Measurements from ENCODE around the gene SGK1. TPM values are rescaled to one million over a fixed set of nuclear protein-coding genes. Genes with fewer than 3 reads are reported as not detected.

SGK1 gene
- total RNA-seq, 1 donor from 2014 or later = 7.2 TPM

DNA sequence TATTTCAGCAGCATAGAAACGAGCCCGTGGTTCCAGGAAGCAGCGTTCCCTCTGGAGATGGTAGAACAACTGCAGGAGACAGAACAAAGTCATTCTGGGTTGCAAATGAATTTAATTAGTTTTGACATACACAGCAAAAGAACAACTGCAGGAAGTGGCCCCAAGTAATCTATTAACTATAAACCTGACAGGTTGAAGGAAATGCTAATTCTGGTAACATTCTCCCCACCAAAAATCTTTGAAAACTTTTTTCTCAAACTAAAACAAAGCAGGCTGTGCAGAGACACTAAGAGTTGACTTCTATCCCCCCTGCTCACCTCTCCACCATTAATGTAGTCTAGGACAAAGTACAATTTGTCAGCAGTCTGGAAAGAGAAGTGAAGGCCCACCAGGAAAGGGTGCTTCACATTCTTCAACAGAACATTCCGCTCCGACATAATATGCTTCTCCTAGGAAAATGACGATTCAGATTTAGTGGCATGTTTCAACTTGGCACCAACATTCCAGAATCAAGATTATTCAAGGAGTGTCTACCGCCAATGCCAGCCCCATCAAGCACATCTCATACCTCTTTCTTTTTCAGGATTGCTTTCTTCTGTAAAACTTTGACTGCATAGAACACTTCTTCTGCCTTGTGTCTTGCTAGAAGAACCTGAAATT lies 145.1 kb downstream of the SGK1 start:
- Mint-ChIP-seq H3K27ac (ENCODE audit: unreplicated experiment) (no peak overlapping the region), H3K27me3 (ENCODE audit: unreplicated experiment) (peaks cover 13% of the 10 kb centered on the region), H3K4me3 (ENCODE audit: unreplicated experiment) (no peak overlapping the region), H3K9me3 (ENCODE audit: unreplicated experiment) (no peaks in the 10 kb centered on the region), H3K36me3 (ENCODE audit: low read depth, unreplicated experiment) (peaks cover 9% of the 10 kb centered on the region), H3K4me1 (ENCODE audit: unreplicated experiment) (peaks cover 24% of the 10 kb centered on the region)
- DNase-seq (ENCODE audit: low spot score) = no peak
- TF ChIP-seq, protein P1, sequence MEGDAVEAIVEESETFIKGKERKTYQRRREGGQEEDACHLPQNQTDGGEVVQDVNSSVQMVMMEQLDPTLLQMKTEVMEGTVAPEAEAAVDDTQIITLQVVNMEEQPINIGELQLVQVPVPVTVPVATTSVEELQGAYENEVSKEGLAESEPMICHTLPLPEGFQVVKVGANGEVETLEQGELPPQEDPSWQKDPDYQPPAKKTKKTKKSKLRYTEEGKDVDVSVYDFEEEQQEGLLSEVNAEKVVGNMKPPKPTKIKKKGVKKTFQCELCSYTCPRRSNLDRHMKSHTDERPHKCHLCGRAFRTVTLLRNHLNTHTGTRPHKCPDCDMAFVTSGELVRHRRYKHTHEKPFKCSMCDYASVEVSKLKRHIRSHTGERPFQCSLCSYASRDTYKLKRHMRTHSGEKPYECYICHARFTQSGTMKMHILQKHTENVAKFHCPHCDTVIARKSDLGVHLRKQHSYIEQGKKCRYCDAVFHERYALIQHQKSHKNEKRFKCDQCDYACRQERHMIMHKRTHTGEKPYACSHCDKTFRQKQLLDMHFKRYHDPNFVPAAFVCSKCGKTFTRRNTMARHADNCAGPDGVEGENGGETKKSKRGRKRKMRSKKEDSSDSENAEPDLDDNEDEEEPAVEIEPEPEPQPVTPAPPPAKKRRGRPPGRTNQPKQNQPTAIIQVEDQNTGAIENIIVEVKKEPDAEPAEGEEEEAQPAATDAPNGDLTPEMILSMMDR (IDR thresholded peaks at IDR 0.05; ENCODE audit: unreplicated experiment) = no peak

GRCh38 chr6:134172020-134172705 lies 145.7 kb downstream of the SGK1 start:
- no peak overlapping the region for H3K4me3 Mint-ChIP-seq (ENCODE audit: unreplicated experiment)
- TF ChIP-seq, protein P1 (IDR thresholded peaks at IDR 0.05; ENCODE audit: unreplicated experiment) = no peak
- no peaks in the 10 kb centered on the region for H3K9me3 Mint-ChIP-seq (ENCODE audit: unreplicated experiment)
- H3K27ac Mint-ChIP-seq (ENCODE audit: unreplicated experiment) = no peak overlapping the region
- peaks cover 18% of the 10 kb centered on the region for H3K4me1 Mint-ChIP-seq (ENCODE audit: unreplicated experiment)
- DNase-seq (ENCODE audit: low spot score) = no peak
- H3K27me3 Mint-ChIP-seq (ENCODE audit: unreplicated experiment) = peaks cover 8% of the 10 kb centered on the region
- peaks cover 9% of the 10 kb centered on the region for H3K36me3 Mint-ChIP-seq (ENCODE audit: low read depth, unreplicated experiment)

DNA sequence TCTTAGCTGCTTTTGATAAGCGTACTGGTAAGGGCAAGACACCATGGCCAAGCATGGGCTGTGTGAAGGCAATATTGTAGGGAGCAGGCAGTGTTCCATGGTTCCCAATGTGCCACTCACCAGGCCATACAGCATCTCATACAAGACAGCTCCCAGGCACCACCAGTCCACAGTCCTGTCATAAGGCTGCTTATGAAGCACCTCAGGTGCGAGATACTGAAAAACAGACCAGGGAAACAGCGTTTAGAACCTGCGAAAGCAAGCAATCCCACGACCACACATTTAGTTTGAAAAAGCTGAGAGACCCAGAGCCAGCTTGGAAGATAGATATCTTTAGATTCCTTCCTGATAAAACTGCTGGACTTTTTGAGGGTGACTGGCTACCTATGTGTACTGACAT lies 146.4 kb downstream of the SGK1 start:
- Mint-ChIP-seq H3K27me3 (ENCODE audit: unreplicated experiment) (peaks cover 7% of the 10 kb centered on the region), H3K36me3 (ENCODE audit: low read depth, unreplicated experiment) (peaks cover 9% of the 10 kb centered on the region), H3K9me3 (ENCODE audit: unreplicated experiment) (no peaks in the 10 kb centered on the region), H3K4me3 (ENCODE audit: unreplicated experiment) (no peak overlapping the region), H3K4me1 (ENCODE audit: unreplicated experiment) (peaks cover 16% of the 10 kb centered on the region), H3K27ac (ENCODE audit: unreplicated experiment) (no peak overlapping the region)
- DNase-seq (ENCODE audit: low spot score) = no peak
- TF ChIP-seq, protein P1 (IDR thresholded peaks at IDR 0.05; ENCODE audit: unreplicated experiment) = no peak

DNA sequence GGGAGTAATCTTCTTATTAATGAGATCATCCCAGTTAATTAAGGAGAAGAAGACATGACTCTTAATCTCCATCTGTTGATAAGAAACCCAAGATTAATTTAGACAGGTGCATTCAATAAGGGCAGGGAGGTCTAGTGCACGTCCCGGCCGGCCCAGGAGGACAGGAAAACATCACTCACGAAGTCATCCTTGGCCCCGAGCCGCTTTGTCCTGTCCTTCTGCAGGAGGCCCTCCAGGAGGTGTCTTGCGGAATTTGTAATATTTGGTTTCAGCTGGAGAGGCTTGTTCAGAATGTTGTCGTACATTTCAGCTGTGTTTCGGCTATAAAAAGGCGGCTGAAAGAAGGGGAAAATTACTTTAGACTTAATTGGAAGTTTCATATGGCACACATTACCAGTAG lies 147.1 kb downstream of the SGK1 start:
- Mint-ChIP-seq H3K4me3 (ENCODE audit: unreplicated experiment) (no peak overlapping the region), H3K27ac (ENCODE audit: unreplicated experiment) (no peak overlapping the region), H3K36me3 (ENCODE audit: low read depth, unreplicated experiment) (peaks cover 9% of the 10 kb centered on the region), H3K9me3 (ENCODE audit: unreplicated experiment) (no peaks in the 10 kb centered on the region), H3K27me3 (ENCODE audit: unreplicated experiment) (peaks cover 6% of the 10 kb centered on the region), H3K4me1 (ENCODE audit: unreplicated experiment) (peaks cover 12% of the 10 kb centered on the region)
- TF ChIP-seq, protein P1 (IDR thresholded peaks at IDR 0.05; ENCODE audit: unreplicated experiment) = no peak
- DNase-seq (ENCODE audit: low spot score) = no peak

GRCh38 chr6:134169871-134170486 lies 147.9 kb downstream of the SGK1 start:
- no peak overlapping the region for H3K27ac Mint-ChIP-seq (ENCODE audit: unreplicated experiment)
- DNase-seq (ENCODE audit: low spot score) = no peak

More at GRCh38 chr6:134169871-134170486, 147.9 kb downstream of the SGK1 start:
- no peaks in the 10 kb centered on the region for H3K9me3 Mint-ChIP-seq (ENCODE audit: unreplicated experiment)
- peaks cover 9% of the 10 kb centered on the region for H3K4me1 Mint-ChIP-seq (ENCODE audit: unreplicated experiment)
- H3K27me3 Mint-ChIP-seq (ENCODE audit: unreplicated experiment) = peaks cover 5% of the 10 kb centered on the region
- H3K36me3 Mint-ChIP-seq (ENCODE audit: low read depth, unreplicated experiment) = peaks cover 9% of the 10 kb centered on the region
- TF ChIP-seq, protein P1 (IDR thresholded peaks at IDR 0.05; ENCODE audit: unreplicated experiment) = no peak
- no peak overlapping the region for H3K4me3 Mint-ChIP-seq (ENCODE audit: unreplicated experiment)
